Breast epithelium (tissue), 4 donors: ENCODE measurements around the gene TM2D3. TPM values are rescaled to one million over a fixed set of nuclear protein-coding genes. Genes with fewer than 3 reads are reported as not detected.
A peak's percentile ranks its signal among the peaks of the same experiment; 100 is the strongest.

Experiments
- DNase-seq, 2 donors: peaks; one replicate each; pipeline ENCODE4 v3.0.0-alpha.2; 2019; ENCODE audit warnings: low spot score in 2 of 2
- H3K27ac ChIP-seq, 2 donors: fragments of 200-600 bp; sonication (generic) in 1 of 2; one replicate each; pipeline ENCODE4 v1.5.1; 2016 to 2019; ENCODE audit warnings: mild to moderate bottlenecking in 1 of 2
- H3K27me3 ChIP-seq, 2 donors: fragments of 200-600 bp; sonication (generic) in 1 of 2; one replicate each; pipeline versions ENCODE4 v1.5.1 to v1.6.0; 2017 to 2019; ENCODE audit warnings: control low read depth in 1 of 2, mild to moderate bottlenecking in 1 of 2
- H3K36me3 ChIP-seq: fragments of 200-600 bp; one replicate; pipeline ENCODE4 v1.5.1; 2019
- H3K4me1 ChIP-seq, 2 donors: fragments of 200-600 bp; sonication (generic); one replicate each; pipeline ENCODE4 v1.5.1; 2016 to 2019; ENCODE audit warnings: control low read depth in 1 of 2
- H3K4me3 ChIP-seq, 3 donors: fragments of 200-600 bp; sonication (generic); 1 replicate in 2 of 3; 2 replicates in 1 of 3; pipeline ENCODE4 v1.5.1; 2016 to 2019; ENCODE audit warnings: mild to moderate bottlenecking in 3 of 3, moderate library complexity in 2 of 3
- H3K9me3 ChIP-seq, 2 donors: fragments of 200-600 bp; sonication (generic) in 1 of 2; one replicate each; pipeline ENCODE4 v1.5.1; 2016 to 2019; ENCODE audit warnings: control low read depth in 1 of 2
- CTCF ChIP-seq, 3 donors: fragments of 450-650 bp; IDR thresholded peaks; one replicate each; pipeline ENCODE4 v1.5.1; 2016 to 2017; ENCODE audit warnings: antibody characterized with exemption in 3 of 3, mild to moderate bottlenecking in 3 of 3, moderate library complexity in 3 of 3
- POLR2A ChIP-seq: fragments of 450-650 bp; IDR thresholded peaks from one replicate; pipeline ENCODE4 v1.6.1; 2016; ENCODE audit warnings: antibody characterized with exemption, mild to moderate bottlenecking, moderate library complexity
- POLR2AphosphoS5 ChIP-seq, 3 donors: sonication (generic); formaldehyde crosslinking; IDR thresholded peaks; one replicate each; pipeline ENCODE4 v1.6.1; 2017; ENCODE audit warnings: antibody characterized with exemption in 3 of 3
- intact Hi-C: fragments of 100-400 bp; cut with DNase I; formaldehyde crosslinking; loops from one replicate; pipeline ENCODE4 v1.15.1; 2023; ENCODE audit warnings: low total_unique reads
- total RNA-seq, 3 donors: library from RNA; depleted of rRNA; stranded (reverse); fragments of >200 nt; gene quantifications; one replicate each; pipeline ENCODE4 v1.1.0, GENCODE V29; 2016

Gene TM2D3
- total RNA-seq, 3 donors from 2014 or later, result 40.3 to 49.8 (median 46.2) TPM

DNA sequence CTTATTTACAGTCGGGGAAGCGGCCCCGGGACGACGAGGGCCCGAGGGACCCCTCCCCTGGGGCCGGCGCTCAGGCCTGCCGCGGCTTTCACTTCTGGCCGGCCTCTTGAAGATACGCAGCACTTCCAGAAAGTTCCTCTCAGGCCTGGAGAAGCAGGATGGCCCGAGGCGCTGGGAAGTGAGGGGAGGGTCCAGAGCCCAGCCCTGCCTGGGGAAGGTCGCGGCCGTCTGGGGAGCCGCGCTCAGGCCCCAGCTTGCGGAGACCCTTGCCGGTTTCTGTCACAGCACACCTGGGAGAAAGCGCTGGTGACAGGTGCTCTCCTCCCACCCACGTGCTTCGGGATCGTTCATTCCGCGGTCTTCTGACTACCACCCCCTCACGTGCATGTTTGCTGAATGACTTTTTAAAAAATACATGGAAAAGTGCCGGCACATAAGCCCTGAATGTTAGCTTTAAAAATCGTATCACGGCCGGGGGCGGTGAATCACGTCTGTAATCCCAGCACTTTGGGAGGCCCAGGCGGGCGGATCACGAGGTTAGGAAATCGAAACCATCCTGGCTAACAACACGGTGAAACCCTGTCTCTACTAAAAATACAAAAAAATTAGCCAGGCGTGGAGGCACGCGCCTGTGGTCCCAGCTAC lies 727 bp upstream of the TM2D3 start:
- intact Hi-C loops, result no loop called here
- Histone ChIP-seq H3K9me3 (no peaks in the 10 kb centered on the region), H3K36me3 (no peaks in the 10 kb centered on the region), H3K4me3 (peak overlapping the region; percentile 74 to 98 (median 90)), H3K27ac (peak overlapping the region; percentile 97 to 98), H3K27me3 (no peaks in the 10 kb centered on the region), H3K4me1 (peaks cover 0 to 15% of the 10 kb centered on the region in 2 donors)
- peak in 1 of 2 donors; percentile 35 for DNase-seq
- no peak for TF ChIP-seq CTCF (IDR thresholded peaks at IDR 0.05)
- TF ChIP-seq POLR2AphosphoS5 (IDR thresholded peaks at IDR 0.05), result peak in 1 of 3 donors; percentile 19

GRCh38 chr15:101651554-101652097 lies 555 bp downstream of the TM2D3 start:
- H3K4me3 ChIP-seq, result peak overlapping the region; percentile 74 to 98 (median 90)
- H3K27me3 ChIP-seq, result no peaks in the 10 kb centered on the region
- peak overlapping the region; percentile 97 to 98 for H3K27ac ChIP-seq
- peak in 1 of 2 donors; percentile 54 for DNase-seq
- H3K9me3 ChIP-seq, result no peaks in the 10 kb centered on the region
- peaks cover 0 to 15% of the 10 kb centered on the region in 2 donors for H3K4me1 ChIP-seq
- no peaks in the 10 kb centered on the region for H3K36me3 ChIP-seq
- intact Hi-C loops, result no loop called here
- TF ChIP-seq CTCF (IDR thresholded peaks at IDR 0.05), result no peak
- TF ChIP-seq POLR2AphosphoS5 (IDR thresholded peaks at IDR 0.05), result no peak
- TF ChIP-seq POLR2A, result no peak

DNA sequence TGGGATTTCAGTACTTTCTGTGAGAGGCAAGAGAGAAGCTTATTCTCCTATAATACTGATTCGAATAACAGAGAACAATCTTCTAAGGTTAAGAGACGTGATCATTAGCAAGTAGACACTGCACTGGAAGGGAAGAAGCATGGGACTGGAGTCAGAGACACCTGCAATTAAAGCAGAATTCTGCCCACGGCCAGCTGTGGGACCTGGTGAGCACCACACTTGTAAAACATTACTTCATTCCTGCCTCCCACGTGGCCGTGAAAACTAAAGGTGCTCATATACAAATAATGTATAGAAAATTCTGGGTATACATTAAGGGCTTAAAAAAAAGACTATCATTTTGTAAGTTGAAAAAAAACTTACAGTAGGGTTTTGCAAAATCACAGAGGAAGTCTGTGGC lies 2.0 kb downstream of the TM2D3 start:
- no peak overlapping the region for H3K27ac ChIP-seq
- intact Hi-C loops, result no loop called here
- no peaks in the 10 kb centered on the region for H3K9me3 ChIP-seq
- TF ChIP-seq CTCF (IDR thresholded peaks at IDR 0.05) (no peak), POLR2A (no peak), POLR2AphosphoS5 (IDR thresholded peaks at IDR 0.05) (no peak)
- H3K27me3 ChIP-seq, result no peaks in the 10 kb centered on the region
- DNase-seq, result no peak
- no peak overlapping the region for H3K4me3 ChIP-seq
- peaks cover 0 to 15% of the 10 kb centered on the region in 2 donors for H3K4me1 ChIP-seq
- peaks cover 8% of the 10 kb centered on the region for H3K36me3 ChIP-seq

DNA sequence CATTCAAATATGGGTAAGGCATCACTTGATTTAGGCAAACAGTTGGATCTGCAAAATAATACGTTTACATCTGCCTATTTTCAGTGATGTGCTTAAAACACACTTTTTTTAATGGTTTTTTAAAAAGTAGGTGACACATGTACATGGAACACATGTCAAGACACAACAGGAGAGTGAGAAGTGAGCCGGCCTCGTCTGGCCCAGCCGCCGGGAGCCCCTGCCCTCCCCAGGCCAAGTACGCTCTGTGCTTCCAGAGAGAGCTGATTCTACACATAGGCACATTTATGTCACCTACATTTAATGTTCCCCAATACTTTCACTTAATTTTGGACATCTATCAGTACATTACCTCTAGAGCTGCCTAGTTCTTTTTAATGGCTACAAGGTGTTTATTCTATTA lies 3.8 kb downstream of the TM2D3 start:
- DNase-seq, result no peak
- H3K27ac ChIP-seq, result no peak overlapping the region
- H3K4me1 ChIP-seq, result peaks cover 0 to 15% of the 10 kb centered on the region in 2 donors
- H3K4me3 ChIP-seq, result no peak overlapping the region
- intact Hi-C loops, result loop anchor here (10.0 kb wide), 1 partner anchor 344 kb away; no protein-coding TSS in a partner anchor
- H3K36me3 ChIP-seq, result peaks cover 8% of the 10 kb centered on the region
- no peaks in the 10 kb centered on the region for H3K27me3 ChIP-seq
- H3K9me3 ChIP-seq, result no peaks in the 10 kb centered on the region
- TF ChIP-seq POLR2A (no peak), POLR2AphosphoS5 (IDR thresholded peaks at IDR 0.05) (no peak), CTCF (IDR thresholded peaks at IDR 0.05) (no peak)

- H3K4me3 ChIP-seq, result no peak overlapping the region
- peaks cover 0 to 15% of the 10 kb centered on the region in 2 donors for H3K4me1 ChIP-seq
- intact Hi-C loops, result loop anchor here (10.0 kb wide), 1 partner anchor 342 kb away; no protein-coding TSS in a partner anchor
- no peak for DNase-seq
- no peaks in the 10 kb centered on the region for H3K27me3 ChIP-seq
- no peak for TF ChIP-seq POLR2A
- no peak for TF ChIP-seq POLR2AphosphoS5 (IDR thresholded peaks at IDR 0.05)
- no peak for TF ChIP-seq CTCF (IDR thresholded peaks at IDR 0.05)
- H3K27ac ChIP-seq, result no peak overlapping the region
- H3K9me3 ChIP-seq, result no peaks in the 10 kb centered on the region
- H3K36me3 ChIP-seq, result peaks cover 8% of the 10 kb centered on the region
Measured at GRCh38 chr15:101647251-101647650, 4.9 kb downstream of the TM2D3 start.
